ENCODE measurements around the gene ARF3.
A peak's percentile ranks its signal among the peaks of the same experiment; 100 is the strongest.

ARF3 gene

DNA sequence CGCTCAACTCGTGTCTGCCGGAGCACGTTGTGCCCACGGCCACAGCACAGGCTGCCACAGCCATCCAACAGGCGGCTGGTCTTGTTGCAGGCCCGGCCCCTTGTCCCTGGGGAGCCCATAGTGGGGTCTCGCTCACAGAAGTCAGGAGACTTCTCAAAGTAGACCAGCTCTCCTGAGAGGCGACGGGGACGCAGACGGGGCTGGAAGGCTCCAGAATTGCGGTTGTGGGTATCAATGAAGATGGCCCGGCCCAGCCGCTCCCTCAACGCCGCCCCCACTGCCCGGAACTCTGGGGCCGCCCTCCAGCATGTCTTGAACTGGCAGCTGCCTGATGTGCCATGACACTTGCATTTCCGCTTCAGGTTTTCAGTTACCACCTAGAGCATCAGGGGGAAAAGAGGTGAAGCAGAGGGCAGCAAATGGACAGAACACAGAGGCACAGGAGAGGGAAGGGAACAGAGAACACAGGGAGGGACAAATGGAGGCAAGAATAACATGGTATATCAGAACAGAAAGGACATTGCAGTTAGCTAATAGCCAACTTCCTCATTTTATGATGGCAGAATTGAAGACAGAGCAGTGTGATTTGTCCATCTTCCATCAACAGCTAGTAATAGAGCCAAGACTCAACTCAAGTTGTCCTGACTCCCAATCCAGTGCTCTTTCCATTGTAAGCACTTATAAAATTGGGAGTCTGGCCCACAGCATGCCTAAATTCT is 9.0 kb upstream of the ARF3 start:
- no peak for DNase-seq (ENCODE audit: low read depth, low spot score)

DNA sequence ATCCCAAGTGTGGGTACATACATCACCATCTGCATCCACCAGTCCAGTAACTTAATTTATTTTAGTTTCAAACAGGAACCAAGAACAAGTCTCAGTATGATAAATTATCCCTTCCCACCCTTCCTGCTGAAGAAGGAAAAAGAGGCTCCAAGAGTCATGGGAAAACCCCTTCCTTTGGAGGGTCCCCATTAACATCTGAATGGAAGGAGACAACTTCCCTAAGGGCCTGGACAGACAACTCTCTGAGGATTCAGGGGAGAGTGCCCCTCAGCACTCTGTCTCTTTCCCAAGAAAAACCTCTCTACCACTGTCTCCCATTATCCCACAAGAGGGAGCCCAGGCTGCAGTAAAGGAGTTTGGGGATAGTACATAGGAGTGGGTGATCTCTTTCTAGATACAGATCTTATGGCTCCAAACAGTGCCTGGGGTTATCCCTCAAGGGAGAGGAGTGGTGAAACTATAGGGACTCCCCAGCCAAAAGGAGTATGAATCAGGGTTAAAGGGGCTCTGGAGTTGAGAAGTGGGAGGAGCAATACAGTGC is 8.1 kb upstream of the ARF3 start:
- DNase-seq (ENCODE audit: low read depth, low spot score) = peak; percentile 74

DNA sequence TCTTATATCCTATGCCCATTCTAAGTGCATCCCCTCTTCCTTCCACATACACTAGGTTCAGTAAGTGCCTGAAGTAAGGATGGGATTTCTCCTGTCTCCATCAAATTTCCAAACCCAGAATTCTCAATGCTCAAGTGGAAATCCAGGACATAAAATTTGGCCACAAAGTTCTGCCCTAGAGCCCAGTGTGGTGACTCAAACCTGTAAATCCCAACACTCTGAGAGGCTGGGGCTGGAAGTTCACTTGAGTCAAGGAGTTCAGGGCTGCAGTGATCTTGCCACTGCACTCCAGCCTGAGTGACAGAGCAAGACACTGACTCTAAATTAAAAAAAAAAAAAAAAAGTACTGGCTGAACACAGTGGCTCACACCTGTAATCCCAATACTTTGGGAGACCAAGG is 4.5 kb upstream of the ARF3 start:
- no peak for DNase-seq (ENCODE audit: low read depth, low spot score)

DNA sequence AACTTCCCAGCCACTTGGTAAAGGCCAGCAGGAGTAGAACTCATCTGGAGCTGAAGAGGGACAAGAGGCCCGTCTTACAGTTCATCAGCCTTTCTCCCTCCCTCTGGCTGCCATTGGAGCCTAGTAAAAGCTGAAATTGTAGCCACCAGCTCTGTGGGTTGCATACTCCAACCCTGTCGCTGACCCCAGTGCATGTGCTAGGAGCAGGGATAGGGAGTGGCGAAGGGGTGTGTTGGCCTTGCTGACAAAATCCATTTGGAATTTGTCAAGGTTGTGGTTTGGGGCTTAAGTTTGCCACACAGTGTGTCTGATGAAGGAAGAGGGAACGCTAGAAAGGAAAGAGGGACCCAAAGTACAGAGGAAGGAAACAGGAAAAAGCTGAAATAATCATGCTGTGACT is 4.0 kb upstream of the ARF3 start:
- no peak for DNase-seq (ENCODE audit: low read depth, low spot score)

DNA sequence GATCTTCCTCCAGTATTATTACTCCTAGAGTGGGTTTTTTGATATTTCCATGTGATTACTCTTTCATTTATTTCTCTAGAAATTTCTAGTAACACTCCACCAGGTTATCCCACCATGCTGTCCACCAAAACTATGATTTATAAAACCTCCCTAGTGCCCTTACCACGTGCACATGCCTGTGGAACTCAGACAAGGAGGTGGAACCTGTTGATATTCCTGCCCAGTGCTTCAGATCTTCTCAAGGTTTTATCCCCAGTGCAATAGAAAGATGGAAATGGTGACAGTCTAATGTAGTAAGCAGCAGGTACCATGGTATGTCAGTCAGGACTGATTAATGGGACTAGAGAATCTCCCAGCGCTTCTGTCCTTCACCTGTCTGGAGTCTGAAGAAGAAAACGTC is 3.5 kb upstream of the ARF3 start:
- no peak for DNase-seq (ENCODE audit: low read depth, low spot score)

DNA sequence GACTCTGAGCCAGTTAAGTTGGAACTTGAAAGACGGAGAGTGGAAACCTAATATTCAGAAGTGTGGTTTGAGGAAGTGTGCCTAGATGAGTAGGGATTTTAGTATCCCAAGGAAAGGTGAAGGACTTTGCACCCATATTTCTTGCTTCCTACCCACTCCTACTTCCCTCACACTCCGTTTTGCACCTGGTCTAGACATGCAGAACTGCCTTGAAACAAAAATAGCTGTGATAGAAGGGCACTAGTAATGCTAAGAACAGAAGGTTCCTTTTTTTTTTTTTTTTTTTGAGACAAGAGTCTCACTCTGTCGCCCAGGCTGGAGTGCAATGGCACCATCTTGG is 732 bp upstream of the ARF3 start:
- no peak for DNase-seq (ENCODE audit: low read depth, low spot score)

DNA sequence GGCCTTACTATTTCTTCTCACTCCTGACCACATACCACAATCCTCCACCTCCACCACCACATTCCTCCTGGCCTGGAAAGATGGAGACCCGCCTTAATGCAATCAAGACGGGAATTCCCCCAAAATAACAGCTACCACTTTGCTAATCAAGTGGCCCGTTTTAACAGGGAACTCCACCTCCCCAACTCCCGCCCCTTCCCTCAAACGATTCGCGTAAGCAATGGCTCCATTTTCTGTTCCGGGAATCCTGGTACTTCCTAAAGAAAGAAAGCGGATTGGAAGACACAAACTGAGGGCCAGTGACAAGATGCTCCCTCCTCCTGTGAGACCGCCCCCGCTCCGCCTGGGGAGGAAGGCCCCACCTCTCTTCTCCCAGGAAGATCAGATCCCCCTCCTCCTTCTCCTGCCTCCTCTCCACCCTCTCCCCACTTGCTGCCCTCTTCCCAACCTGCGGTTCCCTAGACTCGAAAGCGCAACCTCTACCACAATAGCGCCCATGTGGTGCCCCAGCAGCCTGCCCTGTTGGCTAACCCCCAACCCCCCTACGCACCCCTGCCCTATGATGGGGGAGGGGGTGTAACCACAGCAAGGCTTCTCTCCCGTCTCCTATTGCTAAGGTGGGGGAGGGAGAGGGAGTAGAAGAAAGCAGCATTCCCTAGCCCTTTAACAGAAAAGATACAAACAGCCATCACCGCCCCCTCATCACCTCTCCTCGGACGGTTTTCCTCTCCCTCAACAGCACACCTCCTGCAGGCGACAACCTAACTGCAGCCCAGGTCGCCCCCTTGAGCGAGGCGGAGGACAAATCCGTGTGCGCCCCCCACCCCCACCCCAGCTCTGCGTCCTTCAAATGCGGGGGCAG is 777 bp downstream of the ARF3 start:
- peak; percentile 97 for DNase-seq (ENCODE audit: low read depth, low spot score)

DNA sequence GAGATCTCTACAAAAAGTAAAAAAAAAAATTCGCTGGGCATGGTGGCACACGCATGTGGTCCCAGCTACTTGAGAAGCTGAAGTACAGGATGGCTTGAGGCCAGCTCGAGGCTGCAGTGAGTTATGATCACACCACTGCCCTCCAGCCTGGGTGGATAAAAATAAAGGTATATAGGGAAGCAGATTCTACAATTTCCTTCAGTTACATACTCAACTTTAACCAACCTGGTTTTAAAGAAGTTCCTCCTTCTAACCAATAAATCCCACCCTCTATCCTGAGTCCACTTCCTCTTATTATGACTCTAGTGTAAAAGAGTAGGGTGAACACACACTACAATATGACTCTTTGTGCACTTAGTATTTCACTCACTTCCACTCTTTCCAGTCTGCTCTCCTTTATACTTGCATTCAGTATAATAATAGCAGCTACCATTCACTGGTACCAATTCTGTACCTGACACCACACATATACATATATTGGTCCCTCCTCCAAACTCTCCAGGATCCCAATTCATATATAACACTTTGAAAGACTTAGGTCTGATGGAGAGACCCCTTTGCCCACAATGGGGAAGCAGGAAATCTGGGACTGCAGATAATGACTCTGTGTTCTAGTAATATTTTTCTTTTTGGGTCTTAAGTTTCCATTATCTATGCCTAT is 2.3 kb downstream of the ARF3 start:
- DNase-seq (ENCODE audit: low read depth, low spot score) = no peak

DNA sequence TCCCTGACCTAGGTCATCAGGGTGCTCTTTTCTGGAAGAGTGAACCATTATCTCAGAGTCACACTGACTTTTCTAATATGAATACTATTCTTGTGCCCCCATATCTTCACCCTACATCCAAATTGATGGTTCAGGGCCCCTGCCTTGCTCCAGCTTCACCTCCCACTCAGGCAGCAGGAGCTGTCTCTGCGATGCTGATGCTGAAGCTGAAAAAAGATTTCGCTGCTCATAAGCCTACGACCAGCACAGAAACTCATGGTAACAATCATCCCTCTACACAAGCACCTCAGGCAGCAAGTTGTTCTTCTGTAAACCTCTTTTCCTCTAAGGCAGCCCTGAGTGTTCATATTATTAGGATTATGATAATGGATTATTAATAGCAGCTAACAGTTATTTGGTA is 3.2 kb downstream of the ARF3 start:
- no peak for DNase-seq (ENCODE audit: low read depth, low spot score)

DNA sequence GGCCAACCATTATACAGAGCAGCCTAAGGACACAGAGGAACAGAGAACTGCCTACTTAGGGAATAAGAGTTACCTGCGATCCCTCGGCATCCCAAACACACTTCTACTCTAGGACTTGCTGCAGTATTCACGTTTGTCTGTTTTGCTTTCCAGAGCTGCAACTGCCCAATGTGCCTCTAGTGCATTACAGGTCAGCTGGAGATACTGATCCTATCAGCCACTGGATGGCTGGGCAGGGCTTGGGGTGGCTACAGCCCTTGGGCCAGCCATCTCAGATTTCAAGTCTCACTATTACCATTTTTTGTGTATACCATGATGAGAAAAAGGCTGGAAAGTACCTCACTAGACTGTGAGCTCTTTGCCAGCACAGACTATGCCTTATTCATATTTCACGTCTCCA is 4.6 kb downstream of the ARF3 start:
- DNase-seq (ENCODE audit: low read depth, low spot score) = no peak

DNA sequence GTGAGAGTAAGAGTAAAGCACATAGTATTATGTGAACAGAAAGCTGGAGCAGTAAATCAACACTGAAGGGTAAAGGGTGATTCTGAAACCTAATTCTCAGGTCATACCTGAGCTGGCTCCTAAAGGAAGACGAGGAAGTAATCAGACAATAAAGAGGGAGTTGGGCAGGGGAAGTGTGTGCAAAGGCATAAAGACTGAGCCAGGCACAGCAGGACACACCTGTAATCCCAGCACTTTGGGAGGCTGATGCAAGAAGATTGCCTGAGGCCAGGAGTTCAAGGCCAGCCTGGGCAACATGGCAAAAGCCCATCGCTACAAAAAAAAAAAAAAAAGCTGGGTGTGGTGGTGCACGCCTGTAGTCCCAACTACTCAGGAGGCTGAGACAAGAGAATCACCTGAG is 9.6 kb downstream of the ARF3 start:
- DNase-seq (ENCODE audit: low read depth, low spot score) = peak; percentile 24

DNA sequence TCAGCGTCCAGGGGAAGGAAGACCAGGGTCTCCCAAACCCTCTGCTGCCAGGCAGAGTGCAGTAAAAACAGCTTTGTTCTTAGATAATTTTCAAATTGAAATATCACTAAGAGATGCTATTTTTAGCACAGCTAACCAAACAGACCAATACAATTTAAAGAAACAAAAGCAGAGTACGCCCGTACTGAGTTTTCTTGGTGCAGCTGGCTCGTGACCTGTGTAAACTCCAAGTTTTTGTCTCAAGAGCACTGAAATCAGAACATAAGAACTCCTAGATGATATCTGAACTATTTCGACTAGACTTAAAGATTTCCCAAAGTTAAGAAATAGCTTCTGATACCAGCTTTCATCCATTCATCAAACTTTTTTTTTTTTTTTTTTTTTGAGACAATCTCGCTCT is 10.3 kb downstream of the ARF3 start:
- DNase-seq (ENCODE audit: low read depth, low spot score) = no peak

DNA sequence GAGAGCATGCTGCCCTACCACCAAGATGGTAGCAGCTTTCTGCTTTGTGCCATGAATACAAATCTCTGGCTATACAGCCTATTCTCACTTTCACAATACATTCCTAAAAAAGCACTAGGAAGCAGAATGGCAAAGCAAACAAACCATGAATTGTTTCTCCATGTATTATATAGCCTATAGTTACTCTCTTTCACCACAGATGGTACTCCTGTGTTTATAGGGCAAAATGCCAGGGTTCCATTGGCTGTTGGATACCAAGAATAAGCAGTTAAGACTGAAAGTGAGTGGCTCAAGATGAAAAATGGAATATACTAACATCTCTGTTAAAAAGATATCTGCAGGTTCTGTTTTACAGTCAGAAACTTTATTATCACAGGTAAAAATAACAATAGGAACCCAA is 11.1 kb downstream of the ARF3 start:
- no peak for DNase-seq (ENCODE audit: low read depth, low spot score)

DNA sequence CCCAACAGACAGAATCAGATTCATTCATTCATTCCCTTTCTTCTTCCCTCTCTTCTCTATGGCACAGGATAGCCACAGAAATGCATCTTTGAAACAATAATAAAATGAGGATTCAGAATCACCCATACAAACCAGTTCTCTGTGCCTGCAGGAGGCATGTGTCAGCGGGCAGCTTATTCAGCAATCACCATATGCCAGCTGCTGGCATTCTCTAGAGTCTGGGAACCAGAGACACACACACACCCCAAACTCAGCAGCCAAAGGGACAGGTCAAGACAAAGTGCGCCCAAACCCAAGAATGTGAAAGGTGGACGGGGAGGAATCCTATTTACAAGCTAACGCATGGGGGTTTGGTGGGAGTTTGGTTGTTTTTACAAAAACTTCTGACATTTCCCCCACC is 14.1 kb downstream of the ARF3 start:
- DNase-seq (ENCODE audit: low read depth, low spot score) = no peak

DNA sequence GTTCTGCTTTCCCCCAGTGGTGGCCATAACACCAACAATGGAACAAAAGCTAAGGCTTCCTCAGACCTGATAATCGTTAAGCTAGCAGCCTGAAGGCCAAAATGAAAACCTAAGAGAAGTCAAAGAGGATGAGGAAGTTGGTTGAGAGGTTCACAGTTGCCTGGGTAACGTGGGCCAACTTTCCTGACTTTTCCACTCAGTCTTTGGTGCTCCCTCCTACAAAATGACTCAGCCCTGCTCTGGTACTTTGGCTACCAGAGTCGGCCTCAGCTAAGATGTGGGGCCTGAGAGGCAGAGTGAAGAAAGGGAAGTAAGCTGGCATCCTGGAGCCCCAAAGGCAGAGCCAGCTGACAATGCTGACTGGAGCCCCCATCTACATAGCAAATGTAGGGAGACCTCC is 17.1 kb downstream of the ARF3 start:
- DNase-seq (ENCODE audit: low read depth, low spot score) = no peak

DNA sequence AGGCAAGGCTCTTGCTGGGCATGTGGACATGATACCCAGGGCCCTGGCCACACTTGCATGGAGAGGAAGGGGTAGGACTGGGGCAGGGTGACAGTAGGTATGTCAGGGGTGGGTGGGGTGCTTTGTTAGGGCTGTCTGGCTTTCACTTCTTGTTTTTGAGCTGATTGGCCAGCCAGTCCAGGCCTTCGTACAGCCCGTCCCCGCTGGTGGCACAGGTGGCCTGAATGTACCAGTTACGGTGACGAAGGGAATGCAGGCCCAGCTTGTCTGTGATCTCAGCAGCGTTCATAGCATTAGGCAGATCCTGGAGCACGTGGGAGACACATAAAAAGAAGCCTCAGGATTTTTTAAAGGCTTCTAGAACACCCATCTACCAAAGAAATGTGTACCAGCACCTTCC is 18.5 kb downstream of the ARF3 start:
- no peak for DNase-seq (ENCODE audit: low read depth, low spot score)

DNA sequence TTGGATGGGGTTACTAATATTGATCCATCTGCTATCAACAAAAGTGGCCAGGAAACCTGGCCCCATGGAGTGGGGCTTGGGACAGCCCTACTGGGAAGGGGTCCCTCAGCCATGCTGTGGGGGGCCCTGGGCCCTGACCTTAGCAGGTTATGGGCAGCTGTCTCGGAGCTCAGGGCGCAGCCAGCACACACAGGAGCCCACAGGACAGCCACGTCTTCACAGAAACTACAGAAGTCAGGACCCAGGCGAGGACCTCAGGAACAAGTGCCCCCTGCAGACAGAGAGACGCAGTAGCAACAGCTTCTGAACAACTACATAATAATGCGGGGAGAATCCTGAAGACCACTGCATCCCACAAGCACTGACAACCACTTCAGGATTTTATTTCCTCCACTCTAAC is 20.1 kb downstream of the ARF3 start:
- DNase-seq (ENCODE audit: low read depth, low spot score) = peak; percentile 40

DNA sequence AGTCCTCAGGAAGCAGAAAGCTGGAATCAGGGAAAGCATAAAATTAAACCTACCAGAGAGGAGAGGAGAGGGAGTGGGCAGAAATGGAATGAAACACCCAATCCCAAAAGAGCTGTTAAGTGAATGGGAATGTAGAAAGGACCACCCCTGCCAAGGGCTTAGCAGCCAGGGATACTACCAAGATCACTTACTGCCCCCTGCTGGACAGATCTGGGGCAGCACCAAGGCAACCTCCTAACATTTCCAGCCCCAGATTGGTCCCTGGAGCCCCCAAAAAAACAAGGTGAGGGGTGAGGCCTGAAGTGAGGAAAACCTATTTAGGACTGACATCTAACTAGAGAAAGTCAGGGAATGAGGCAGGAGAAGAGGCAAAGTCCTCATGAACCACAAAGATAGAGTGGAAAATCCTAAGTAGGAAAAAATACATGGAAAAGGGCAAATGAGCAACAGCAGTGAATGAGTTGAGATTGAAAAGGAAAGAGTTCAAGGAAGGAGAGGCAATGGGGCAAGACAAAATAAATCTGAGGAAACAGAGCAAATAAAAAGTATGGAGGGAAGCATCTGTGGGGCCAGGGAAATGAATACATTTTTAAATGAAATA is 20.8 kb downstream of the ARF3 start:
- DNase-seq (ENCODE audit: low read depth, low spot score) = peak; percentile 87

DNA sequence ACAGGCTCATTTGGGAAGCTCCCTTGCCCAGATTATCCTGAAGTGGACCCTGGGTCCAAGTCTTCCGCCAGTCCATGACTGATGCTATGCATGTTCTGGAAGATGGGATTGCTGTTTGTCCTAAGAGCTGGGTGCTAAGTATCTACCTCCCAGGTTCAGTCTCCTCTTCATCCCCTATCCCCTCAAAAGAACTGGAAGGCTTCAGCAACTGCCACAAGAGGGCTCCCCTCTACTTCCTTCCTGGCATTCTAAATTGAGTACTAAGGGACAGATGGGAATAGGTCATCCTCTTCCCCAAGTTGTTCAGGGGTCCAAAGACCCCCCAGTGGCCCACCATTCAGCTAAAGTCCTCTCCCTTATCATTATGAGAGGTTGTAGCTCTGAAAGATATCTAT is 23.0 kb downstream of the ARF3 start:
- DNase-seq (ENCODE audit: low read depth, low spot score) = no peak

DNA sequence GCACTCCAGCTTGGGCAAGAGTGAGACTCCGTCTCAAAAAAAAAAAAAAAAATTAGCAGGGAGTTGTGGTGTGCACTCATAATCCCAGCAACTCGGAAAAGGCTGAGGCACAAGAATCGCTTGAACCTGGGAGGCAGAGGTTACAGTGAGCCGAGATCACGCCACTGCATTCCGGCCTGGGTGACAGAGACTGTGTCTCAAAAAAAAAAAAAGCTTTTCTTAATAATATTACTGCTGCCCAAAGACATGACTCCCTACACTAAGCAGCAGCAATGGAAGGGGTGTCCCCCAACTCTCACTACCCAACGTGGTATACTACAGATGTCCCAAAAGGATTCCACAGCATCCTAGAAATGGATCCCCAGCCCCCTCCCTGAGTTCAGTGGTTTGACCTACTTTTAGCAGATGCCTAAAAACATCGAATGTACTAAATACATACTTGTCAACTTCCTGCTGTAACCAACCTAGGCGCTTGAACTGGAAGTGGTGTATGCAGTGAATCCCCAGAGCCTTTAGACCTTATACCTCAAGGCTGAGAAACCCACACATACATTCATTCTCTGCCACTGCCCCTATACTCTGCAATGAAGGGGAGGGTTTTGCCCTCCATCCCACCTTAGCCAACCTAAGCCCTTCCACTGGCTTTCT is 23.5 kb downstream of the ARF3 start:
- DNase-seq (ENCODE audit: low read depth, low spot score) = no peak

DNA sequence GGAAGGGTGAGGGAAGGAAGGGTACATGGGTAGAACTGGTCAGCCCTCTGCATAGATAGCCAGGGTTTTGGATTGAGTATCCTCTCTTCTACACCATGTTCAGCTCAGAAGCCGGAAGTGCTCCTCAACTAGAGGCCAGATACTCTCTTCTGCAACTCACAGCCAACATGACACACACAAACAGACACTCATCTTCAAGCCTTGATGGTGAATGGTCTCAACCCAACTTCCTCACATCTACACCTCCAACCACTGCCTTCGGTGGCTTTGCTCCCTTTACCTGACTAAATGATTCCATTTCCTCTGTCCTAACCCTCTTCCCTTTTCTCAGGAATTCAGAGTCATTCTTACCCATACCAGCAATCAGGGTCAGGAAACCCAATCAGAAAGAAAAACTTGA is 24.4 kb downstream of the ARF3 start:
- DNase-seq (ENCODE audit: low read depth, low spot score) = no peak

DNA sequence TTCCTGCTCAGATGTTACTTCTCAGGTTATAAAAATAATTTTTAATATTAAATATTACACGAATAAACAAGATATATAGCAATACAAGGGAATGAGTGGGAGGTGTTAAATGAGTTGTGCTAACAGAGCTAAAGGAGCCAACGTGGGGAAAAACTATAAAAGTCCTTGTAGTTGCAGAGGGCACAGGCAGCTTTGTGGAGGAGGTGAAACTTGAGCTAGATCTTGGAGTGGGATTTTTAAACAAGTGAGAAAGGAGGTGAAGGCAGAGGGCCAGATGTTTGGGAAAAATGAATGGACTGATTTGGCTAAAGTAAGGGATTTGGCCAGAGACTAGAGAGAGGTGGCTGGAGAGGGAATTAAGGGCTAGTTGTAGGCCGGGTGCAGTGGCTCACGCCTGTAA is 26.8 kb downstream of the ARF3 start:
- DNase-seq (ENCODE audit: low read depth, low spot score) = no peak

Measured in ELF-1 (cell line).